H9 (cell line): ENCODE data around the gene MAP7D3. TPM values are rescaled to one million over a fixed set of nuclear protein-coding genes. Genes with fewer than 3 reads are reported as not detected.

ENCODE experiments used
- DNase-seq: peaks from one replicate; pipeline ENCODE4 v3.0.0-alpha.2; 2017
- H2AFZ ChIP-seq: one replicate; pipeline ENCODE4 v1.6.1; 2013; ENCODE audit warnings: mild to moderate bottlenecking, low read length, control low read depth, moderate library complexity
- H2AK5ac ChIP-seq: 2 replicates; pipeline ENCODE4 v1.6.1; 2013; ENCODE audit warnings: low read length, control low read depth, mixed read lengths; ENCODE audit not compliant: insufficient read length
- H2BK120ac ChIP-seq: one replicate; pipeline ENCODE4 v1.6.1; 2013; ENCODE audit warnings: low read depth, mild to moderate bottlenecking, low read length, control low read depth, inconsistent platforms; ENCODE audit not compliant: poor library complexity, severe bottlenecking
- H2BK12ac ChIP-seq: 2 replicates; pipeline ENCODE4 v1.6.1; 2013; ENCODE audit warnings: low read length, control low read depth, mixed read lengths, low read depth; ENCODE audit not compliant: insufficient read length
- H2BK15ac ChIP-seq: 2 replicates; pipeline ENCODE4 v1.6.1; 2013; ENCODE audit warnings: low read depth, low read length, control low read depth
- H2BK20ac ChIP-seq: one replicate; pipeline ENCODE4 v1.6.1; 2013; ENCODE audit warnings: low read depth, mild to moderate bottlenecking, low read length, control low read depth, inconsistent platforms; ENCODE audit not compliant: poor library complexity, severe bottlenecking
- H2BK5ac ChIP-seq: 2 replicates; pipeline ENCODE4 v1.6.1; 2013; ENCODE audit warnings: low read length, control low read depth, mixed read lengths; ENCODE audit not compliant: insufficient read length
- H3K14ac ChIP-seq: 2 replicates; pipeline ENCODE4 v1.6.1; 2013; ENCODE audit warnings: low read length, control low read depth; ENCODE audit not compliant: insufficient read depth
- H3K18ac ChIP-seq: 2 replicates; pipeline ENCODE4 v1.6.1; 2013; ENCODE audit warnings: low read depth, mild to moderate bottlenecking, mixed read lengths, low read length, control low read depth; ENCODE audit not compliant: insufficient read length
- H3K23ac ChIP-seq: 2 replicates; pipeline ENCODE4 v1.6.1; 2013; ENCODE audit warnings: low read length, control low read depth, mixed read lengths, low read depth; ENCODE audit not compliant: insufficient read length
- H3K23me2 ChIP-seq: 2 replicates; pipeline ENCODE4 v1.6.1; 2013; ENCODE audit warnings: low read depth, mild to moderate bottlenecking, mixed read lengths, low read length, control low read depth; ENCODE audit not compliant: insufficient read length, poor library complexity, severe bottlenecking
- H3K27ac ChIP-seq: 2 replicates; pipeline ENCODE4 v1.5.1; 2013; ENCODE audit warnings: low read length, control low read depth, mixed read lengths, low read depth; ENCODE audit not compliant: insufficient read length
- H3K27me3 ChIP-seq: 2 replicates; pipeline ENCODE4 v1.6.1; 2013; ENCODE audit warnings: low read length, control low read depth, inconsistent platforms; ENCODE audit not compliant: insufficient read depth
- H3K4ac ChIP-seq: 2 replicates; pipeline ENCODE4 v1.6.1; 2013; ENCODE audit warnings: low read depth, mild to moderate bottlenecking, control low read depth, inconsistent platforms, low read length, moderate library complexity
- H3K4me1 ChIP-seq: 2 replicates; pipeline ENCODE4 v1.6.1; 2013; ENCODE audit warnings: low read length, control low read depth, inconsistent platforms; ENCODE audit not compliant: insufficient read depth
- H3K4me2 ChIP-seq: 2 replicates; pipeline ENCODE4 v1.6.1; 2013; ENCODE audit warnings: low read length, control low read depth, mixed read lengths; ENCODE audit not compliant: insufficient read length, insufficient read depth
- H3K56ac ChIP-seq: 2 replicates; pipeline ENCODE4 v1.6.1; 2013; ENCODE audit warnings: low read depth, mild to moderate bottlenecking, mixed read lengths, low read length, control low read depth; ENCODE audit not compliant: insufficient read length
- H3K79me1 ChIP-seq: 2 replicates; pipeline ENCODE4 v1.6.1; 2013; ENCODE audit warnings: low read depth, mild to moderate bottlenecking, moderate library complexity, low read length, control low read depth, inconsistent platforms; ENCODE audit not compliant: insufficient read depth, poor library complexity, severe bottlenecking
- H3K79me2 ChIP-seq: 2 replicates; pipeline ENCODE4 v1.6.1; 2013; ENCODE audit warnings: low read length, control low read depth, inconsistent platforms; ENCODE audit not compliant: insufficient read depth
- H3K9ac ChIP-seq: 2 replicates; pipeline ENCODE4 v1.6.1; 2013; ENCODE audit warnings: low read length, control low read depth, mixed read lengths; ENCODE audit not compliant: insufficient read length; ENCODE audit errors: extremely low read depth
- H3K9me3 ChIP-seq: one replicate; pipeline ENCODE4 v1.6.1; 2013; ENCODE audit warnings: low read depth, low read length, inconsistent platforms; ENCODE audit not compliant: control insufficient read depth
- H3T11ph ChIP-seq: one replicate; pipeline ENCODE4 v1.6.1; 2013; ENCODE audit warnings: mild to moderate bottlenecking, low read length, control low read depth, inconsistent platforms
- H4K20me1 ChIP-seq: one replicate; pipeline ENCODE4 v1.6.1; 2013; ENCODE audit not compliant: control insufficient read depth, insufficient read length, insufficient read depth
- H4K5ac ChIP-seq: 2 replicates; pipeline ENCODE4 v1.6.1; 2013; ENCODE audit warnings: low read depth, mild to moderate bottlenecking, mixed read lengths, low read length, control low read depth; ENCODE audit not compliant: insufficient read length
- H4K8ac ChIP-seq: replicated peaks from 2 replicates; pipeline ENCODE4 v1.6.1; 2013; ENCODE audit warnings: low read length, control low read depth, mixed read lengths, low read depth; ENCODE audit not compliant: insufficient read length
- H4K91ac ChIP-seq: 2 replicates; pipeline ENCODE4 v1.6.1; 2013; ENCODE audit warnings: low read depth, mild to moderate bottlenecking, moderate library complexity, mixed read lengths, low read length, control low read depth; ENCODE audit not compliant: insufficient read length
- H3K27ac Mint-ChIP-seq, 3 experiments: 2 replicates in 2 of 3; 3 replicates in 1 of 3; pipeline ENCODE4 v1.8.0; 2020 to 2021; ENCODE audit warnings: mixed read lengths in 3 of 3, mild to moderate bottlenecking in 1 of 3, moderate library complexity in 1 of 3
- H3K27me3 Mint-ChIP-seq: 2 replicates; pipeline ENCODE4 v1.8.0; 2021; ENCODE audit warnings: low read depth, mild to moderate bottlenecking, moderate library complexity, mixed read lengths
- H3K36me3 Mint-ChIP-seq, 3 experiments: 2 replicates in 2 of 3; 3 replicates in 1 of 3; pipeline ENCODE4 v1.8.0; 2020 to 2021; ENCODE audit warnings: low read depth in 3 of 3, mixed read lengths in 3 of 3; ENCODE audit not compliant: insufficient read depth in 1 of 3
- H3K4me1 Mint-ChIP-seq, 2 experiments: 2 replicates each; pipeline ENCODE4 v1.8.0; 2020; ENCODE audit warnings: mixed read lengths in 2 of 2
- H3K4me3 Mint-ChIP-seq, 2 experiments: 2 replicates in 1 of 2; 3 replicates in 1 of 2; pipeline ENCODE4 v1.8.0; 2020 to 2021; ENCODE audit warnings: mild to moderate bottlenecking in 2 of 2, mixed read lengths in 2 of 2, moderate library complexity in 1 of 2
- H3K9me3 Mint-ChIP-seq, 2 experiments: 2 replicates in 1 of 2; 3 replicates in 1 of 2; pipeline ENCODE4 v1.8.0; 2020; ENCODE audit warnings: mild to moderate bottlenecking in 2 of 2, mixed read lengths in 2 of 2, moderate library complexity in 1 of 2
- WGBS: extraction: QIAGEN DNeasy Blood & Tissue Kit; methylation state at CpG from one replicate; pipeline ENCODE4 v1.1.7; 2013; ENCODE audit warnings: missing lambda C conversion rate, low lambda C conversion rate, mixed read lengths; ENCODE audit not compliant: insufficient read length; ENCODE audit errors: extremely low coverage; 5-methylcytosine and 5-hydroxymethylcytosine counted together
- total RNA-seq: library from RNA; stranded (reverse); gene quantifications from 2 replicates; pipeline ENCODE4 v1.2.1, GENCODE V29; 2021
- TF ChIP-seq, protein P1 (sequence below): fragments of 200-600 bp; sonication (generic); conservative IDR thresholded peaks from 3 replicates; pipeline ENCODE4 v1.8.0; 2021; ENCODE audit warnings: antibody characterized with exemption, mild to moderate bottlenecking

The MAP7D3 gene
- total RNA-seq, 1 experiment from 2014 or later = 15.2 TPM

GRCh38 chrX:136258951-136259350 lies 7.8 kb upstream of the MAP7D3 start:
- no peaks in the 10 kb centered on the region; a peak in 2 of 7 replicates for H3K36me3 Mint-ChIP-seq
- H4K5ac ChIP-seq = no peak overlapping the region
- no CpG with 5 or more reads among the region's 1 CpG for WGBS
- H3K27me3 ChIP-seq = no peaks in the 10 kb centered on the region
- H2BK12ac ChIP-seq = no peak overlapping the region
- no peak overlapping the region for H3K9ac ChIP-seq
- no peak overlapping the region for H3K4me3 Mint-ChIP-seq
- no peak overlapping the region for H2AK5ac ChIP-seq
- H3K27ac Mint-ChIP-seq = no peak overlapping the region
- H3T11ph ChIP-seq = no peak overlapping the region
- no peaks in the 10 kb centered on the region for H4K20me1 ChIP-seq
- H3K9me3 Mint-ChIP-seq = peaks cover 68 to 78% of the 10 kb centered on the region in 2 experiments
- no peak for DNase-seq
- no peaks in the 10 kb centered on the region for H3K23me2 ChIP-seq
- H4K8ac ChIP-seq = no peak overlapping the region
- no peak overlapping the region for H3K23ac ChIP-seq
- no peak overlapping the region for H2BK5ac ChIP-seq
- no peak overlapping the region for H3K27ac ChIP-seq
- peaks cover 50% of the 10 kb centered on the region for H3K9me3 ChIP-seq
- H3K14ac ChIP-seq = no peak overlapping the region
- TF ChIP-seq, protein P1, sequence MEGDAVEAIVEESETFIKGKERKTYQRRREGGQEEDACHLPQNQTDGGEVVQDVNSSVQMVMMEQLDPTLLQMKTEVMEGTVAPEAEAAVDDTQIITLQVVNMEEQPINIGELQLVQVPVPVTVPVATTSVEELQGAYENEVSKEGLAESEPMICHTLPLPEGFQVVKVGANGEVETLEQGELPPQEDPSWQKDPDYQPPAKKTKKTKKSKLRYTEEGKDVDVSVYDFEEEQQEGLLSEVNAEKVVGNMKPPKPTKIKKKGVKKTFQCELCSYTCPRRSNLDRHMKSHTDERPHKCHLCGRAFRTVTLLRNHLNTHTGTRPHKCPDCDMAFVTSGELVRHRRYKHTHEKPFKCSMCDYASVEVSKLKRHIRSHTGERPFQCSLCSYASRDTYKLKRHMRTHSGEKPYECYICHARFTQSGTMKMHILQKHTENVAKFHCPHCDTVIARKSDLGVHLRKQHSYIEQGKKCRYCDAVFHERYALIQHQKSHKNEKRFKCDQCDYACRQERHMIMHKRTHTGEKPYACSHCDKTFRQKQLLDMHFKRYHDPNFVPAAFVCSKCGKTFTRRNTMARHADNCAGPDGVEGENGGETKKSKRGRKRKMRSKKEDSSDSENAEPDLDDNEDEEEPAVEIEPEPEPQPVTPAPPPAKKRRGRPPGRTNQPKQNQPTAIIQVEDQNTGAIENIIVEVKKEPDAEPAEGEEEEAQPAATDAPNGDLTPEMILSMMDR = no peak
- no peaks in the 10 kb centered on the region for H3K4me1 ChIP-seq
- H2BK15ac ChIP-seq = no peak overlapping the region
- H2BK120ac ChIP-seq = no peak overlapping the region
- no peak overlapping the region for H3K4ac ChIP-seq
- no peak overlapping the region for H2BK20ac ChIP-seq
- no peaks in the 10 kb centered on the region; the same call in 1 of the 2 replicates for H3K27me3 Mint-ChIP-seq
- peaks cover 7 to 20% of the 10 kb centered on the region in 2 experiments for H3K4me1 Mint-ChIP-seq
- no peak overlapping the region for H3K4me2 ChIP-seq
- H2AFZ ChIP-seq = no peak overlapping the region
- no peaks in the 10 kb centered on the region for H3K79me1 ChIP-seq
- no peak overlapping the region for H4K91ac ChIP-seq
- no peaks in the 10 kb centered on the region for H3K79me2 ChIP-seq
- H3K18ac ChIP-seq = no peak overlapping the region
- H3K56ac ChIP-seq = no peak overlapping the region
